ENCODE measurements around the gene SYT2. TPM values are rescaled to one million over a fixed set of nuclear protein-coding genes. Genes with fewer than 3 reads are reported as not detected.

The SYT2 gene
- total RNA-seq, 1 donor from 2014 or later, result 0.26 TPM

GRCh38 chr1:202658251-202658759 is 51.9 kb downstream of the SYT2 start:
- Histone ChIP-seq H3K9me3 (ENCODE audit: low read depth) (no peaks in the 10 kb centered on the region), H3K79me2 (ENCODE audit: low read depth) (no peaks in the 10 kb centered on the region), H3K27me3 (no peaks in the 10 kb centered on the region), H2AFZ (replicated peaks) (no peak overlapping the region), H3K4me2 (no peak overlapping the region), H3K9ac (no peak overlapping the region), H3K4me3 (no peak overlapping the region), H3K36me3 (no peaks in the 10 kb centered on the region), H4K20me1 (ENCODE audit: low read depth) (peaks cover 17% of the 10 kb centered on the region), H3F3A (ENCODE audit: low read depth) (peaks cover 10% of the 10 kb centered on the region), H3K27ac (no peak overlapping the region), H3K4me1 (peaks cover 21% of the 10 kb centered on the region)
- Mint-ChIP-seq H3K27me3 (ENCODE audit: insufficient read depth, low read depth) (peaks cover 31% of the 10 kb centered on the region), H3K4me1 (peaks cover 23% of the 10 kb centered on the region), H3K27ac (no peak overlapping the region), H3K4me3 (peak overlapping the region; percentile 58), H3K9me3 (no peaks in the 10 kb centered on the region), H3K36me3 (no peaks in the 10 kb centered on the region)
- no peak for TF ChIP-seq EZH2 (IDR thresholded peaks at IDR 0.05)
- TF ChIP-seq EZH2phosphoT487 (IDR thresholded peaks at IDR 0.05), result no peak
- no peak for TF ChIP-seq CTCF (IDR thresholded peaks at IDR 0.05)
- no peak for DNase-seq (ENCODE audit: low spot score)

DNA sequence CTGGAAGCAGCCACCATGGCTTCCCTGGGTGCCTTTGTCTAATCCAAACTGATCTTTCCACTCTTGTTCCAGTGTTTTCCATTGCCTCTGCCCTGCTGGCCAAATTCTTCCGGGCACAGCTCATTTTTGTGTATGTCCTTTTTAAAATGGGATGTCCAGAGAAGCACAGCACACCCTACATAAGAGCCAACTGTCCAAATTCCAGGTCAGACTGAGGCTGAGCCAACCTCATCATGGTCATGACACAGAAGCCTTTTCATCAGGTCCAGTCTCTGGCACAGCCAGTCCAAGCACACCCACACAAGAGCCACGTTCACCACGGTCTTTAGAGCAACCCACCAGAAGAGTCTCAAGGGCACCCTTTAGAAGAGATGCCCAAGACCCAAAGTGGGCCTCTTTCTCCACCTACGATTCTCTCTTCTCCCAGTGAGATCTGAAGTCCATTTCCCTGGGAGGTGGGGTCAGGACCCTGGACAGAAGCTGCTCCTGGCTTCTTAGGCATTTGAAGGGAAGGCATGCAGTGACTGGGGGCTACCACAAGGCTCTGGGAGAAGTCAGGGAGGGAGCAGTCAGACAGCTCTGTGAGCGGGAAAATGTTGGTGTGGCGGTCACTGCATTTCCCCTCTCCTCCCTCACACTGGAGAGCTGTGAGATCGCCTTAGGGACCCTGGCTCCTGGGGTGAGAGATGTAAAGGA is 53.2 kb downstream of the SYT2 start:
- peaks cover 31% of the 10 kb centered on the region for H3K27me3 Mint-ChIP-seq (ENCODE audit: insufficient read depth, low read depth)

DNA sequence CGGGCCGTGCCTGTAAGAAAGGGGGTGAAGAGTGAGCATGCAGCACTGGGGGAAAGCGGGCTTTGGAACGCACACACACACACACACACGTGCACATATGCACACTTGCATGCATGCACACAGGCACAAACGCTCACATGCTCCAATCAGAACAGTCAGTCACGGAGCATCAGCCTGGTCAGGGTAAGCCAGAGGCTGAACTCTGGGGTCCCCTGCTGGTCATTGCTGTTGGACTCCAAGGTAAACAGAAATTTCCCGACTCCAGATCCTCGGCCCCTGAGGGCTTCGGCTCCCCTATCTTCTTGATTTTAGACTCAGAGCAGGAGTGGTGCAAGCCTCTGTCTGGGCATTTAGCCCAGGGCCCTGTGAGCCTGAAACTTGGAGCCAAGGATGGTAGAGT is 54.2 kb downstream of the SYT2 start:
- no peak overlapping the region for H3K4me3 ChIP-seq
- no peaks in the 10 kb centered on the region for H3K27me3 ChIP-seq
- Mint-ChIP-seq H3K4me3 (no peak overlapping the region), H3K27me3 (ENCODE audit: insufficient read depth, low read depth) (peaks cover 32% of the 10 kb centered on the region), H3K9me3 (no peaks in the 10 kb centered on the region), H3K4me1 (peaks cover 19% of the 10 kb centered on the region), H3K36me3 (no peaks in the 10 kb centered on the region), H3K27ac (no peak overlapping the region)
- peaks cover 21% of the 10 kb centered on the region for H3K4me1 ChIP-seq
- peaks cover 17% of the 10 kb centered on the region for H4K20me1 ChIP-seq (ENCODE audit: low read depth)
- H3F3A ChIP-seq (ENCODE audit: low read depth), result peaks cover 10% of the 10 kb centered on the region
- H3K27ac ChIP-seq, result no peak overlapping the region
- no peaks in the 10 kb centered on the region for H3K36me3 ChIP-seq
- H3K79me2 ChIP-seq (ENCODE audit: low read depth), result no peaks in the 10 kb centered on the region
- TF ChIP-seq EZH2phosphoT487 (IDR thresholded peaks at IDR 0.05), result no peak
- TF ChIP-seq CTCF (IDR thresholded peaks at IDR 0.05), result peak; percentile 63
- peak; percentile 78 for DNase-seq (ENCODE audit: low spot score)
- H3K9me3 ChIP-seq (ENCODE audit: low read depth), result no peaks in the 10 kb centered on the region
- no peak overlapping the region for H3K9ac ChIP-seq
- no peak overlapping the region for H2AFZ ChIP-seq (replicated peaks)
- no peak overlapping the region for H3K4me2 ChIP-seq

More for the DNA sequence above, 53.2 kb downstream of the SYT2 start:
- Histone ChIP-seq H3K4me1 (peaks cover 21% of the 10 kb centered on the region), H3K9ac (no peak overlapping the region), H3K27me3 (no peaks in the 10 kb centered on the region), H3K36me3 (no peaks in the 10 kb centered on the region), H3K9me3 (ENCODE audit: low read depth) (no peaks in the 10 kb centered on the region), H3F3A (ENCODE audit: low read depth) (peaks cover 10% of the 10 kb centered on the region), H3K4me3 (no peak overlapping the region), H3K4me2 (no peak overlapping the region), H3K27ac (no peak overlapping the region), H4K20me1 (ENCODE audit: low read depth) (peaks cover 17% of the 10 kb centered on the region), H2AFZ (replicated peaks) (no peak overlapping the region), H3K79me2 (ENCODE audit: low read depth) (no peaks in the 10 kb centered on the region)
- TF ChIP-seq CTCF (IDR thresholded peaks at IDR 0.05) (peak; percentile 56), EZH2phosphoT487 (IDR thresholded peaks at IDR 0.05) (no peak), EZH2 (IDR thresholded peaks at IDR 0.05) (no peak)
- H3K36me3 Mint-ChIP-seq, result no peaks in the 10 kb centered on the region
- H3K4me1 Mint-ChIP-seq, result peaks cover 19% of the 10 kb centered on the region
- DNase-seq (ENCODE audit: low spot score), result peak; percentile 88
- peak overlapping the region; percentile 6 for H3K27ac Mint-ChIP-seq
- H3K4me3 Mint-ChIP-seq, result no peak overlapping the region
- H3K9me3 Mint-ChIP-seq, result no peaks in the 10 kb centered on the region
